GM10266 (cell line): ENCODE results near the gene AMER2.

Experiments used
- DNase-seq: peaks from one replicate; pipeline ENCODE4 v3.0.0; 2012; ENCODE audit errors: extremely low spot score
- TF ChIP-seq, protein P1 (sequence below): IDR thresholded peaks from 2 replicates; pipeline ENCODE4 v1.5.1; 2012; ENCODE audit warnings: mild to moderate bottlenecking, low read depth; ENCODE audit not compliant: control insufficient read depth, insufficient read depth; ENCODE audit errors: missing control alignments

The AMER2 gene

GRCh38 chr13:25210842-25211569, 38.9 kb upstream of the AMER2 start:
- DNase-seq: no peak
- TF ChIP-seq, protein P1, sequence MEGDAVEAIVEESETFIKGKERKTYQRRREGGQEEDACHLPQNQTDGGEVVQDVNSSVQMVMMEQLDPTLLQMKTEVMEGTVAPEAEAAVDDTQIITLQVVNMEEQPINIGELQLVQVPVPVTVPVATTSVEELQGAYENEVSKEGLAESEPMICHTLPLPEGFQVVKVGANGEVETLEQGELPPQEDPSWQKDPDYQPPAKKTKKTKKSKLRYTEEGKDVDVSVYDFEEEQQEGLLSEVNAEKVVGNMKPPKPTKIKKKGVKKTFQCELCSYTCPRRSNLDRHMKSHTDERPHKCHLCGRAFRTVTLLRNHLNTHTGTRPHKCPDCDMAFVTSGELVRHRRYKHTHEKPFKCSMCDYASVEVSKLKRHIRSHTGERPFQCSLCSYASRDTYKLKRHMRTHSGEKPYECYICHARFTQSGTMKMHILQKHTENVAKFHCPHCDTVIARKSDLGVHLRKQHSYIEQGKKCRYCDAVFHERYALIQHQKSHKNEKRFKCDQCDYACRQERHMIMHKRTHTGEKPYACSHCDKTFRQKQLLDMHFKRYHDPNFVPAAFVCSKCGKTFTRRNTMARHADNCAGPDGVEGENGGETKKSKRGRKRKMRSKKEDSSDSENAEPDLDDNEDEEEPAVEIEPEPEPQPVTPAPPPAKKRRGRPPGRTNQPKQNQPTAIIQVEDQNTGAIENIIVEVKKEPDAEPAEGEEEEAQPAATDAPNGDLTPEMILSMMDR: no peak

- DNase-seq: no peak
- TF ChIP-seq, protein P1: no peak
Measured at GRCh38 chr13:25207291-25207810, 35.3 kb upstream of the AMER2 start.

DNA sequence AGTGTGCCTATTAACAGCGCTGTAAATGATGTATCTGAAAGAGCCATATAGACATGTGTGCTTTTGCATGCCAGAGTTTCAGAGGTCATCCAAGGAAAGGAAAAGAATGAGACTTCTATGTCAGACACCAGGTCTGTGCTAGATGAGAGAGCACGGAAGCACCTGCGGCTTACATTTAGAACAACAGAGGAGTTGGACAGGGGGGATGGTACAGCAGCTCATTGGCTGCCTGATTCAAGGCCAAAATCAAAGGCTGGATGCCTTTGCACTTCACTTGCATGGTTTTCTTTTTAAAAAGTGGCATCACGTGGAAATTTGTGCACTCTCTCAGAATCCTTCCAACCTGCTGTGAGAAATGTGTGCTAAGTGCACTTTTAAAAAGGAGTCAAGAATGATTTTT, 32.8 kb upstream of the AMER2 start:
- DNase-seq: no peak
- TF ChIP-seq, protein P1: no peak

DNA sequence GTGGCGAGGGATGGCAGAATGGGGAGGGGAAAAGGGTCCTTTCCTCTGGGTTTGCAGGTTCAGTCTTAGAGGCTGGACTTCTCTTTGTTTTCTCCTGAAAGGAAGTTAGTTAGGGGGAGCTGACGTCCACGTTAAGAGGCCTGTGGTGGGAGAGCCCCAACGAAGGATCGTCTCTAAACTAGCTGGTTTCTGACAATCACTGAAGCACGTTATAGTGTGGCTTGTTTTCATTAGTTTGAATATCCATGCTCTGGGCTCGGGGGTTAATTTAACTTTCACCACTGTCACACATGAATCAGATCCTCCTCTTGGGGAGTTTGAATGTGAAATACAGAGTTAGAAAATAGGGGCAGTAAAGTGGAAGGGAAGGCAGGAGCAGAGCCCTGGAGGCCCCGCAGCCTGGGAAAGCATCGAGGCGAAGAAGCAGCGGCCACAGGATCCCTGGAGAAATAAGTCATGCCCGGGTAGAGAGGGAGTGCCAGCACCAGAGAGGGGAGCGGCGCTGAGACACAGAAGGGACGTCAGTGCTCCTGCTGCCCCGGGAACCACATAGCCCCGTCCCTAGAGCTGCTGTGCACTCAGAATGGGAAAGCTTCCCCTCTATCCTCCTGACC, 31.1 kb upstream of the AMER2 start:
- TF ChIP-seq, protein P1: no peak
- DNase-seq: no peak

DNA sequence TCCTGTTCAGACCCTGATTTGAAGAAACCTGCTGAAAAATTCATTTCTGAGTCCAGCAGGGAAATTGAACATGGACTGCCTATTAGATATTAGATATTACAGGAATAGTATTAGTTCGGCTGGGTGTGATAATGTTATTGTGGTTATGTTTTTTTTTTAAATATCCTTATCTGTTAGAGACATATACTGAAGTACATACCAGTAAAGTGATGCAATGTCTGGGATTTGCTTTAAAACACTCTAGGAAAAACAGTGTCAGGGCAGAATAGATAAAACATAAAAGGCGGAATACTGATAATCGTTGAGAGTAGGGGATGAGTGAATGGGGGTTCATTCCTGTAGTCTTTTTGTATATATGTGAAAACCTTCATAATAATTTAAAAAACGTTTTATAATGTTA, 28.7 kb upstream of the AMER2 start:
- DNase-seq: no peak
- TF ChIP-seq, protein P1: no peak

- no peak for DNase-seq
- TF ChIP-seq, protein P1: no peak
Measured at GRCh38 chr13:25198647-25199046, 26.6 kb upstream of the AMER2 start.

GRCh38 chr13:25196971-25197370, 24.9 kb upstream of the AMER2 start:
- DNase-seq: no peak
- TF ChIP-seq, protein P1: no peak
